GM12892 (cell line): ENCODE data around the gene DLX5.

Experiments
- DNase-seq: peaks from one replicate; pipeline ENCODE4 v3.0.0; 2011; ENCODE audit not compliant: insufficient read length
- FAIRE-seq: peaks from 2 replicates; lab custom pipeline; 2011; peaks lifted over from hg19 to GRCh38; lab: Jason Lieb, UNC
- POLR2A ChIP-seq: IDR thresholded peaks from 2 replicates; pipeline ENCODE4 v1.6.1; 2011; ENCODE audit warnings: low read depth, low read length, control low read depth
- POLR2AphosphoS5 ChIP-seq: IDR thresholded peaks from 2 replicates; pipeline ENCODE4 v1.6.1; 2011; ENCODE audit warnings: low read depth, low read length, control low read depth
- TAF1 ChIP-seq: IDR thresholded peaks from 2 replicates; pipeline ENCODE4 v1.6.1; 2011; ENCODE audit warnings: low read depth, mild to moderate bottlenecking, control low read depth, low read length, borderline replicate concordance

The DLX5 gene

DNA sequence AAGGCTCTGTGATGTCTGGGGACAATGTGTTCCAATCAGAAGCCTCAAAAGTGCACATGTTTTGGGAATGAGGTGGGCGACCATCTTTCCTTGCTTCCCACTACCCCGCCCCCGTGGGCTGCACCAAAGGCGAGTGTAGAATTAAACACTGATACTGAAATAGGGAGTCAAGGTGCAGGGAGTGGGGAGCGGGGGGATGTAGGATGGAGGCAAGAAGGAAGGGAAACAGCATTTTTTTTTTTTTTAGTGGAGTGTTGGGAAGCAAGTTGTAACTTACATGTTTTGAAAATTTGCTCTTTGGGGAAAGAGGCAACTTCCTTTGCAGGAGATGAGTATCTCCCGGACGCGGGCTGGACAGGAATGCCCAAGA lies 484 bp upstream of the DLX5 start:
- FAIRE-seq = no peak
- DNase-seq = no peak
- TF ChIP-seq POLR2AphosphoS5 = no peak
- TF ChIP-seq POLR2A = no peak
- no peak for TF ChIP-seq TAF1

DNA sequence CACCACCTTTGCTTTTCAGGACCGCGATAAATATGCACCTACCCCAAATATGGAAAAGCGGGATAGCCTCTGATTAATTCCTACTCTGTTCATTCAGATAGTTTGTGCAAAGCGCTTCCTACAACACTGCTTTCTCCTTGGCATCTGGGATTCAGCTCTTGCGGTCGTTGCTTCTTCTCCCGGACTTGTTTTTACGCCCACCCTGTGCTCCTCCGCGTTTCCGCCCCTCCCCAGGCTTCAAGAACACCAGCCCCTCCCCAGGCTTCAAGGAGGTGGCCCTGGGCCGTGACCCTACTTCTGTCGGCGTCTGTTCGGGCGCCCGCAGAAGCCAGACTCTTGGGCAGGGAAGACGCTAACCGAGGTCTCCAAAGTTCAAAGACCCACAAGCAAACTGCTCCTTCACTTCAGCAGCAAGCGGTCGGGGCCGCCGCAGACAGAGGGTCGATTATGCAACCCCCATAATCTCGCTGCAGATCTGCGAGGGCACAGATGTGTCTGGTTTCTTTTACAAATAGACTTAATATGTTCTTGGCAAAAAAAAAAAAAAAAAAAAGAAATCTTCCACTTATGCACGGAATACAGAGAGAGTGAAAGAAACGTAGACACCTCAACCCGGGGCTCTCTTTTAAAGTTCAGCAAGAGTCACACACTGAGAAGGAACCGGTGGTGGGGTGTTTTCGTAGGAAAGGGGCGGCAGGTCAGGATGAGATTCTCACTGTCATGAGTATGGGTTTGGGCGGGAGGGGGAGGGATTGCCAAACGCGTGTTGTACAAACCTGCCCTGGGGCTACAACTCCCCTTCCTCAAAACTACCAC lies 1.9 kb downstream of the DLX5 start:
- DNase-seq = no peak
- TF ChIP-seq TAF1 (no peak), POLR2AphosphoS5 (no peak), POLR2A (no peak)
- no peak for FAIRE-seq

DNA sequence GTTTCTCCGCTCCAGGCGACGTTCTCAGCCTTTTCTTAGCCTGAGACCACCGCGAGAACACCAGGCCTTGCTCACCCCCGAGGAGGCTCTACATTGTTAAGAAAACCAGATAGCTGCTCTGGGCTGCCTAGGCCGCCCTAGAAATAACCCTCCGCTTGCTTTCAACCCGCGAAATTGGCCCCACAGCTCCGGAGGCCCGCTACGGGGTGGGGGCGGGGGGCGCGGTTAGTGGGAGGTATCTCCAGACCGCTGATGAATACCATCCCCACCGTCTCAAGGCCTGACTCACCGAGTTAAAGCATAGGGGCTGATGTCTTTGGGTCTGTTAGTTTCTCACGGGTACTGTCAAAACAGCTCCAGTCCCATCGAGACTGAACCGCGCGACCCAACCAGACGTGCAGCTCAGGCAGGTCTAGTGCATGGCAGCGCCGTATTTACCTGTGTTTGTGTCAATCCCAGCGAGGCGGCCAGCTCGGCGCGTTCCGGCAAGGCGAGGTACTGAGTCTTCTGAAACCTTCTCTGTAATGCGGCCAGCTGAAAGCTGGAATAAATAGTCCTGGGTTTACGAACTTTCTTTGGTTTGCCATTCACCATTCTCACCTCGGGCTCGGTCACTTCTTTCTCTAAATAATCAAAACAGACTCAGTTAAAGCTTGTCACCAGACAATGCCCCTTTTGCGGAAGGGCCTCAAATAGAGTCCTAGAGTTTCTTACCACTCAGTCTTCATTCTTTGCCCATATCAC lies 2.7 kb downstream of the DLX5 start:
- no peak for FAIRE-seq
- DNase-seq = no peak
- no peak for TF ChIP-seq POLR2A
- no peak for TF ChIP-seq TAF1
- no peak for TF ChIP-seq POLR2AphosphoS5

DNA sequence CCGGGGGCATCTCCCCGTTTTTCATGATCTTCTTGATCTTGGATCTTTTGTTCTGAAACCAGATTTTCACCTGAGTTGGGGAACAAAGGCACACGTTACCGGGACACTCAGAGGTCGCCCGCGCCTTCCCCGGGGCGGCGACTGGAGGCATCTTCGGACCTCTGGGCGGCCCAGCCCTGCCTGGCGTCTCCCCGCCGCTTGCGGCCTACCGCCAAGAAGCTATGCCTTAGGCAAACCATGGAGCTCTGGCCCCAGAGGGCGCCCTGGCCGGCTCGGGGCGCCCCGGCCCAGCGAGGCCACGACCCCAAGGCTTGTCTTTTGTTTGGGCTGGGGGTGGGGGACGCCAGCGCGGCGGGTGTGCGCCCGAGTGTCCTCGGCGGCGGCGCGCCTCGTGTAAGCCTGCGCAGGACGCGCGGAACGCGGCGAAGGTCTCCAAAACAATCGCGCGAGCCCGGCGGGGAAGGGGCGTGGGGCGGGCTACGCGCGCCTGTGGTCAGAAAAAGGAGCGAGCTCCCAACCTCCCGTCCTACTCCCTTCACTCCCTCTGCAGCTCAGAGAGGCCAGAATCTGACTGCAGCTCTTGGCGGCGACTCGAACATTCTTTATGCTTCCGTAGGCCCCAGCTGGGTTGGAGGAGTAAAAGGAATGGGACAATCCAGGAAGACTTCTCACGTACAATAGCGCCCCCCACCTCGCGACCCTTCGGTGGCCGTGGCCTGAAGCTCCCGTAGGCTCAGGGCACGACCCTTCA lies 3.5 kb downstream of the DLX5 start:
- no peak for TF ChIP-seq POLR2AphosphoS5
- TF ChIP-seq POLR2A = no peak
- no peak for TF ChIP-seq TAF1
- no peak for DNase-seq
- no peak for FAIRE-seq

DNA sequence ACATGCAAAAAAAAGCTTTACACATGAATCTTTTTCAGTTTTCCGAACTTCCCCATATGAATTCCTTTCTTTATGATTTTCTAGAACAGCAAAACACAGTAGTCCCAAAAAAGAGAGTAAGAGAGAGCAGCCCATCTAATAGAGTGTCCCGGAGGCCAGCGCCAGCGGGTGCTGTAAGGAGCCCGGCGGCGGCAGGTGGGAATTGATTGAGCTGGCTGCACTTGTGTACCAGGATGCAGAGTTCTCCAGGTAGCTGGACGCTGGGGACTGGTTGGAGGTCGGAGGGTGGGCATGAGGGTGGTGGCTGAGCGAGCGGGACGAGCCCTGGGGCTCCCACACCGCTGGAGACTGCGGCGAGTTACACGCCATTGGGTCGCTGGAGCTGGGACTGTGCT lies 4.0 kb downstream of the DLX5 start:
- FAIRE-seq (no peak), DNase-seq (no peak)
- TF ChIP-seq POLR2AphosphoS5 (no peak), POLR2A (no peak), TAF1 (no peak)

DNA sequence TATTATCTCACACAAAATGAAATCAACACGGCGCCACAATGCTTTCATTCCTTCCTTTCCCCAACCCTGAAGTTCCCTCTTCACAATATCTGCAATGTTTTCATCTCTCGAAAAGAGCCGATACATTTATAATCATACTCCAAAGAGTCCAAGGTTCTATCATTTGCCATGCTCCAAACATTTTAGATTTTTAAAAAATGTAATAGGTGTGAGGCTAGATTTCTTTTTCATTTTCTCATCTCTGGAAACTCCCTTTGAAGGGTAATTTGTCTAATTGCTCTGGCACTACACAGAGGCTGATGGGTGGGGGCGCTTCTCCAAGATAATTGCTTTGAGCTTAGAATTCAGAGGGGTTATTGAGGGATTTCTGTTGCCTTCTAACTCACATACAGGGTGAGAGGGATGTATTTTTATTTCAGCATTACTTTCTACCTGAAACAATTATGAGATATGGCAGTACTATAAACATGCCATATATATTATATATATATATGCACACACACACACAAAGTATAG lies 4.9 kb downstream of the DLX5 start:
- DNase-seq = no peak
- no peak for FAIRE-seq
- TF ChIP-seq POLR2AphosphoS5 (no peak), POLR2A (no peak)

DNA sequence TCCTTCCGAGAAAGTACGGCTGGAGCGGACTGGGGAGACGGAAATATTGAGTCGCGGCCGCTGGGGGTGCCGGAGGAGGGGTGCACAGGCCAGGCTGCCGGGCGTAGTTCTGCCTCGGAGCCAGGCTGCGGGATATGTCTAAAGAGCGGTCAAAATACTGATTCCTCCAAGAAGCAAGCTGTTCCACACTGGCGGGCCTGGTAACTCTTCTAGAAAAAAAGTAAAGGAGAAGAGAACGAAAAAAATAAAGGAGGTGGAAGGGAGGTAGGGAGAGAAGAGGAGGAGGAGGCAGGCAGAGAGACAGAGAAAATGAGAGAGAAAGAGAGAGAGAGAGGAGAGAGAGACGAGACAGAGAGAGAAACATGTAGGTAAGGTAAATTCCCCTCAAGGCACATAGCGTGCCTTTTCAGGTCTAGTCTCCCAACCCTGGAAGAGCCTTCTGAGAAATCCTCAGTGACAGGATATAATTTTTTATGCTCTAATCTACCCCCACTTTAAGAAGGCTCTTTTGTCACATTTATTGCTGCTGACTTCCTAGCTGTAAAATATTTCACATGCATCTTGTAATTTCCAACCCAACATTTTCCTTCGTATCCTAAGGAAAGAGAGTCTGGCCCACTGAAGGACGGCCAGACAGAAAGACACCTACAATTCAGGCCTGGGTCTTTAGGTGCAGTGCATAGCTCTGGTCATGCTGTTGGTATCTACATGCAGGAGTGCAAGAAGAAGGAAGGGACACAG lies 5.7 kb downstream of the DLX5 start:
- TF ChIP-seq TAF1 = no peak
- TF ChIP-seq POLR2AphosphoS5 = no peak
- no peak for TF ChIP-seq POLR2A

DNA sequence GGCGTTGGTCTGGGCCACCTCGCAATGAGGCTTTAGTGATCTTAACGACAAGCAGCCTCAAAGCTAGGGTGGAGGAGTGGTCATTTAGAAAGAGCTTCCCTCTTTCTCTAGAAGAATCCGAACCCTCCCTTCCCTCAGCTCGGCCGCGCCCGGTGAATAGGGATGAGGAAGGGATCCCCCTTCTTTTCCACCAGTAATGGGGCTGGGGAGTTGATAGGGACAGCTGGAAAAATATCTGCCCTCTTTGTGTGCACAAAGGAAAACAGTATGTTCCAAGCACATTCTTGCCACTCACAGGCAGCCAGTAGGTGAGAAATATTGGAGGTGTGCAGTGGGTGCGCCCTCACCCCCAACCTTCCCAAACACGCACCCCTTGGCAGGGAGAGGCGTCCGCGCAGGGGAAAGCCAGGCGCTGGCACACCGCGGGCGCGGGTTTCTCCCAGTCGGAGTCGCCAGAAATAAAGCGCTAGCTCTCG lies 6.5 kb downstream of the DLX5 start:
- DNase-seq (no peak), FAIRE-seq (no peak)
- no peak for TF ChIP-seq TAF1
- TF ChIP-seq POLR2A = no peak
- no peak for TF ChIP-seq POLR2AphosphoS5

More for the DNA sequence above, 5.7 kb downstream of the DLX5 start:
- no peak for FAIRE-seq
- DNase-seq = no peak

DNA sequence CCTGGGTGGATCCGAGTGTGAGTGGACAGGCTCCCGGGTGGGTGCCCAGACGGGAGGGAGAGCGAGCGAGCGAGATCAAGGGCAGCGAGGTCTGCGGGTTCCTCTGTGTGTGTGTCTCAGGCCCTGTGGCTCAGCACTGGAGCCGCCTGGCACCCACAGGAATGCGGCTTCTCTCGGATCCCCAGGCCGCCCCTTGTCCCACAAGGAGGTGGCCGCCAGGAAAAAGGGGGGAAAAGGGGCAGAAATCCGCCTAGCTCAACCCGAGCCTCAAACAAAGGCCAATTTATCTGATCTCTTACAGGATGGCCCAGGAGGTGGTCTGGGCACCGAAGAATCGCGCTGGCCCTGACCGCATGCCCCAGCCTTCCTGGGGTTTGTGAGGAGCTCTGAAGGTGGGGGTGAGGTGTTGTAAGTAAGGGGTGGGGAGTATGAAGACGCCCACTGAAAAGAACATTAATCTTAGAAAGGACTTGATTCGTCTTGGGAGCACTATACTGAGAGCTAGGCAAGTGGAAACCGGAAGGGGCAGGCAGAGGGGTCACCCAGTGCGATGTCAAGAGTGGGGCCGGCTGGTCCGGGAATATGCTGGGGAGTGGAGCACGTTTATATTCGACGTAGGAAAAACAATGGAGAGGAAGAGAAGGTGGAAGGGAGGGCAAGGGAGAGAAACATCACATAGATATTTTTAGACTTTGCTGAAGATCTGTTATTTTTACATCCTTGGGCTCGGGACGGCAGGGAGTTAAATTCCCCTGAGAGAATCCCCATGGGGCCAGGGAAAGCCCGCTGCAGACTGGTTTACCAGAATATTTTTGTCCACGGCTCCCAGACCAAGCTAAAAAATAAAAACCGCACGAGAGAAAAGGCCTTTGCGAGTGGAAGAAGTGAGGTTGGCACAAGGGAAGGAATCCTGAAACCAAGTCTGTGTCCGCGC lies 7.2 kb downstream of the DLX5 start:
- TF ChIP-seq TAF1 = no peak
- no peak for TF ChIP-seq POLR2AphosphoS5
- DNase-seq = no peak
- FAIRE-seq = no peak
